GM12801 (cell line): Measurements from ENCODE around the gene TCF20.

Experiments used
- TF ChIP-seq, protein P1 (sequence below): IDR thresholded peaks from one replicate; pipeline ENCODE4 v1.5.1; 2011; ENCODE audit warnings: control low read depth; ENCODE audit not compliant: insufficient read length; ENCODE audit errors: extremely low read depth

The TCF20 gene

DNA sequence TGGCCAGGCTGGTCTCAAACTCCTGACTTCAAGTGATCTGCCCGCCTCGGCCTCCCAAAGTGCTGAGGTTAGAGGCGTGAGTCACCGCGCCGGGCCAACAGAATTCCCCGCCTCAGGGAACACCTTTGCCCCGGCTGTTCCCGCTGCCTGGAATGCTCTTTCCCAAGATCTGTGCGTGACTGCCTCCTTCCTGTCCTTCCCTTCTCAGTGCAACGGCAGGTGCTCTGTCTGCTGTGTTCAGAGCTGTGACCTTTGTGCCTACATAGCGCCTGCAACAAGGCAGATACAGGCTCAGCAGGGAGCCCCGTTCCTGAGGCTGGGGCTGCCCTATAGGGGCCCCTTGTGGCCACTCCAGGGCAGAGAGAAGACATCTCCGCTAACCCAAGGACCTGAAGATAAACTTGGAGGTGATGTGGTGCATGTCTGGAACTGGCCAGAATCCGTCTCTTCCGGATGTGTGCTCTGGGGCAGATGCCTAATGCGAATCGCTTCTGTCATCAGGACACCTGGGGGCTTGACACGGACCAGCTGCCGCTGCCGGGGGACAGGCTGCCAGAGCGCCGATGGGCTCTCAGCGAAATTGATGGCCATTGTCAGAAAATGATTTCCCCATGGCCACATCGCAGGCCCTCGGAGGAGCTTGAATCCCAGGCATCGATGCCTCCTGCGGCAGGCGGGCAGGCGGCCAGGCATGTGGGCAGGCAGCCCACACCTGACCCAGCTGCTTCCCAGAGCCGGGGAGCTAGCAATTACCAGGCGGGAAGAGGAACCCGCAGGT lies 43.5 kb upstream of the TCF20 start:
- TF ChIP-seq, protein P1, sequence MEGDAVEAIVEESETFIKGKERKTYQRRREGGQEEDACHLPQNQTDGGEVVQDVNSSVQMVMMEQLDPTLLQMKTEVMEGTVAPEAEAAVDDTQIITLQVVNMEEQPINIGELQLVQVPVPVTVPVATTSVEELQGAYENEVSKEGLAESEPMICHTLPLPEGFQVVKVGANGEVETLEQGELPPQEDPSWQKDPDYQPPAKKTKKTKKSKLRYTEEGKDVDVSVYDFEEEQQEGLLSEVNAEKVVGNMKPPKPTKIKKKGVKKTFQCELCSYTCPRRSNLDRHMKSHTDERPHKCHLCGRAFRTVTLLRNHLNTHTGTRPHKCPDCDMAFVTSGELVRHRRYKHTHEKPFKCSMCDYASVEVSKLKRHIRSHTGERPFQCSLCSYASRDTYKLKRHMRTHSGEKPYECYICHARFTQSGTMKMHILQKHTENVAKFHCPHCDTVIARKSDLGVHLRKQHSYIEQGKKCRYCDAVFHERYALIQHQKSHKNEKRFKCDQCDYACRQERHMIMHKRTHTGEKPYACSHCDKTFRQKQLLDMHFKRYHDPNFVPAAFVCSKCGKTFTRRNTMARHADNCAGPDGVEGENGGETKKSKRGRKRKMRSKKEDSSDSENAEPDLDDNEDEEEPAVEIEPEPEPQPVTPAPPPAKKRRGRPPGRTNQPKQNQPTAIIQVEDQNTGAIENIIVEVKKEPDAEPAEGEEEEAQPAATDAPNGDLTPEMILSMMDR: no peak

DNA sequence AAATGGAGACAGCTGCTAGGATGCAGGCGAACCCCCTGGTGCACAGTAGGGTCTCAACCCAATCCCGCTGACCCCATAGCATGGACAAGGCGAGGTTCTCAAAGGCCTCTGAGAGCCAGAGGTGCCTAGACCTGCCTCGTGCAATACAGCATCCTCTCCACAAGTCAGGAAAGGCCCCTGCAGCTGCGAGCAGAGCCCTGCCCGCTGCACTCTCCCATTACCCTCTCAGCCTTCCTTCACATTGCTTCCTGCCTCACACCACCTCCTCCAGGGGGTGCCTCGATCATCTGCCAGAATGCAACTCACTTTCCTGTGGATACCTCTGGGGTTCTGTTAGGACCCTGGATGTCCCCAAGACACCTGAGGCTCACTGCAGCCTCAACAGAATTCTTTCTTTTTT lies 42.8 kb upstream of the TCF20 start:
- TF ChIP-seq, protein P1: no peak

DNA sequence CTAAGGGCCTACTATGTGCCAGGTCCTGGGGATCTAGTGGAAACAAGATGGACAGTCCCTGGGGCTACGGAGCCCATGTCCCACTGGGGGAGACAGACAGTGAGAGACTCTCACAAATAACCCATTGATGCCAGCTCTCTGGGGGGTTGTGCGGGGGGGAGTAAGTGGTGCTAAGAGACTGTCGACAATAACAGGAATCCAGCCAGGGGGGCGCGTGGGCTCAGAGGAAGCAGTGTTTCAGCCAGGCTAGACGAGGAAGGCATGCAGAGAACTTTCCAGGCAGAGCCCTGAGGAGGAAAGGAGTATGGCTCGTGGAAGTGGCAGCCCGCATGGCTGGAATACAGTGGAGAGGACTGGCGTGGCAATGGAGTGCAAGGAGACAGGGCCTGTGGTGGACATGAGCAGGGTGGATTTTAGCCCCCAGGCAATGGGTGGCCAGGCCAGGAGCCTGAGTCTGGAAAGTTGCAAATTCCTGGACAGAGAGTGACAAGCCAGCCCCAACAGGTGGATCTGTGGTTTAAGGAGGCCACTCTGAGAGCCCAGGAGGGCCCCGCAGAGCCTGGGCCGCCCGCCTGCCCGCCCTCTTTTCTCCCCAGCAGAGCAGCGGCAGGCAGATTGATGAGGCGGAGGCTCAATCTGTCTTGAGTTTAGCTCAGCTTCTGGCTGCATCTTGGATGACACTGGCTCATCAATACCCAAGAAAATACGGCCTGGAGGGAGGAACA lies 40.0 kb upstream of the TCF20 start:
- TF ChIP-seq, protein P1: no peak

DNA sequence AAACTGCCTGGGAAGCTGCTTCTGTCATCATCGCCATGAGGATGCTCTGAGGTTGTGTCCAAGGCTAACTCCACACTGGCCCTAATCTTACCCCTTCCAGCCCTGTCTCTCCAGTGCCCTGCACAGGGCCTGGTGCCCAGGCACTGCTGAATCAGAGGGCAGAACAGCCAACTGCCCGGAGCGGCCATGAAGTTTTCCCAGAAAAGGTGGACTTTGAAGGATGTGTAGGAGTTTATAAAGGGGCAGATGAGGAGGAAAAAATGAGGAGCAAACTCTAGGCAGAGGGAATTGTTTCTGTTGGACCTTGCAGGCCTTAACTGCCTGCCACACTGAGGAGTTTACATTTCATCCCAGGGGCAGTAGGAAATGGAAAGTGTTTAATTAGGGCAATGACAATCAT lies 39.4 kb upstream of the TCF20 start:
- TF ChIP-seq, protein P1: no peak

DNA sequence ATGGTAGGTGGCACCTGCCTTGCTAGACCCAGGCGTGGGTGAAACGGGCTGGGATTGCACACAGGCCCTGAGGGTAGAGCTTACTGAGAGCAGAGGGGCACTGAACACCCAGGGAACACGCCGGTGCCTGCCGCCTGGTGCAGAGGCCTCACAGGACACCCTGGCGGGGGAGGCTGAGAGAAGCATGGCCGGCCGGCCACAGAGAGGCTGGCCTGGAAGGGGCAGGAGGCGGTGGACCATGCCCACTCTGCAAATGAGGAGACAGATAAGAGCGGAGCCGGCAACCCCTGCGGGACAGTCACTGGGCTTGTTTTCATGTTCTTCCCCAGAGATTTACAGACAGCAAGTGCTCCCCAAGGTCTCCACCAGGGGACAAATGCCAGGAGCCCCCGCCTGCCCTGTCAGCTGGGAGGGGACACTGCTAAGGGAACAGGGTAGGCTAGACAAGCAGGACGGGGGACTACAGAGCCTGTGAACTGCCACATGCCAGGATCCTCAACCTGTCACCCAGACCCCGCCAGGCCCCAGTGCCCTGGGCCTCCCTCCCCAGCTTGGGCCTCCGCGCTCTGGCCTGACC lies 38.5 kb upstream of the TCF20 start:
- TF ChIP-seq, protein P1: no peak

DNA sequence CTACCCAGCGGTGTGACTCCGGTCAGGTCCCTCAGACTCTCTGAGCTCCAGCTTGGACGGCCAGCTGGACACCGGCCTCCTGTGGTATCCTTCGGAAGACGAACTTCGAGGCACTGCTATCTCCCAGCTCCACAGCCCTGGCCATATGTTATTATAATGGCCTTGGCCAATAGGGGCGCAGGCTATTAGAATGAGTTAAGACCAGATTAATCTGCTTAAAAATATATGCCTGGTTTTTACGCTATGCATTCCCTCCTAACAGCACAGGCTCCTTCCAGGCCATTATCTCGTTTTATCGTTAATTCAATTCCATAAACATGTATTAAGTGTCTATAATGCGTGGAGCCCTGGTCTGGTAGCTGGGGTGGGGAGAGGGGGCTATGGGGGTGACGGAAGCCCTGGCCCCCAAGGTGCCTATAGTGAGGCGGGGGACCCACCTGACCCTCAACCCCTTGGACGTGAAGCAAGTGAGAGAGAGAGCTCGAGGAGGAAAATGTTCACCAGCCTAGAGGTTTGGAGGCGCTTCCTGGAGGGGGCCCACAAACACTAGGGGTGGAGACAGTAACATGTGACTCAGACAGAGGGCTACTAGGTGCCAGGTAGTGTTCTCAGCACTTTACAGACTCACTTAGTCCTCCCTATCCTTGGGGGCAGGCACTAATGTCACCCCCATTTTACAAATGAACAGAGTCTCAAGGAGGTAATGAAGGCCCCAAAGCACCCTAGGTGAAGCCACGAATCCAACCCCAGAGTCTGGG lies 37.5 kb upstream of the TCF20 start:
- TF ChIP-seq, protein P1: no peak

DNA sequence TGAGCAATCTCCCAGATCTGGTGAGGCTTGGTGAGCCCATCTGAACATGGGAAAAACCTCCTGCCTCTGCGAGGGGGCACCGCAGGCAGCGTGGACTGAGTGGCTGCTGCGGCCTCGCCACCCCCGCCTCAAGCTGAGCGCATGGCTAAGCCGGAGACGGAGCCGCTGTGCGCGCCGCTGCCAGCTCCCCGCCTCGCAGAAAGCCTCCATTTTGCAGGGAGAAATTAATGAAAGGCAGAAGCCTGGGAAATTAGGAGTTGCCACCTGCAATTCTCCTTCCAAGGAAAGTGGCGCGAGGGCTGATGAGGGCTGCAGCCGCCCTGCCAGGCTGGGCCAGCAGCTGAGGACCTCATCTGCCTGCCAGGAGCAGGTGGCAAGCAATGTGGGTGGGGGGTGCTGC lies 35.6 kb upstream of the TCF20 start:
- TF ChIP-seq, protein P1: no peak
